ENCODE measurements around the gene SST. TPM values are rescaled to one million over a fixed set of nuclear protein-coding genes. Genes with fewer than 3 reads are reported as not detected.

Gene SST
- 1 to 10 TPM in 3 of 4 donors, not detected in 1; 1.1 to 3.0 (median 1.5) TPM for total RNA-seq
- polyA plus RNA-seq, result 10 to 100 TPM; 11.0 to 19.2 (median 18.0) TPM

- Histone ChIP-seq H3K27me3 (peaks cover 0 to 6% (median 0%) of the 10 kb centered on the region in 3 donors), H3K27ac (no peak within 1 kb of the TSS), H3K9me3 (no peaks in the 10 kb centered on the region), H3K36me3 (no peaks in the 10 kb centered on the region), H3K4me1 (peaks cover 0 to 22% (median 10%) of the 10 kb centered on the region in 4 donors), H3K4me3 (no peak within 1 kb of the TSS)
- intact Hi-C loops (cut with DNase I), result loop anchor here (10.0 kb wide), 1 partner anchor 555 kb away; no protein-coding TSS in a partner anchor
- no peak for DNase-seq
- no peak for TF ChIP-seq POLR2A (IDR thresholded peaks at IDR 0.05)
- TF ChIP-seq CTCF (IDR thresholded peaks at IDR 0.05), result no peak
- WGBS, 2 donors, result 14 to 30% methylated on average over 46 of the region's 46 CpGs
Measured at GRCh38 chr3:187669675-187670504, at the start of gene SST. TSS of gene SST (minus strand) at chr3:187670394. CDS start at chr3:187670291, 103 bp downstream.

- peaks cover 0 to 30% (median 21%) of the 10 kb centered on the region in 4 donors for H3K4me1 ChIP-seq
- H3K9me3 ChIP-seq, result no peaks in the 10 kb centered on the region
- DNase-seq, result no peak
- intact Hi-C loops (cut with DNase I), result no loop called here
- TF ChIP-seq POLR2A (IDR thresholded peaks at IDR 0.05) (no peak), POLR2AphosphoS5 (IDR thresholded peaks at IDR 0.05) (peak in 3 of 4 donors; percentile 33 to 56 (median 50)), CTCF (IDR thresholded peaks at IDR 0.05) (no peak), EP300 (IDR thresholded peaks at IDR 0.05) (peak in 1 of 4 donors; percentile 48)
- no peak overlapping the region for H3K4me3 ChIP-seq
- H3K27me3 ChIP-seq, result no peaks in the 10 kb centered on the region
- 65 to 70% methylated on average over 6 of the region's 6 CpGs for WGBS, 2 donors
- H3K36me3 ChIP-seq, result peaks cover 26 to 42% (median 28%) of the 10 kb centered on the region in 4 donors
- H3K27ac ChIP-seq, result peak overlapping the region in 3 of 4 donors; percentile 58 to 76 (median 72)
Measured at GRCh38 chr3:187719628-187720336, 49.6 kb upstream of the SST start.

- Histone ChIP-seq H3K27me3 (no peaks in the 10 kb centered on the region), H3K36me3 (peaks cover 17 to 32% (median 19%) of the 10 kb centered on the region in 4 donors), H3K9me3 (no peaks in the 10 kb centered on the region), H3K4me1 (peaks cover 0 to 30% (median 21%) of the 10 kb centered on the region in 4 donors), H3K27ac (peak overlapping the region in 2 of 4 donors; percentile 72 to 76), H3K4me3 (no peak overlapping the region)
- intact Hi-C loops (cut with DNase I), result no loop called here
- TF ChIP-seq POLR2A (IDR thresholded peaks at IDR 0.05) (no peak), POLR2AphosphoS5 (IDR thresholded peaks at IDR 0.05) (no peak), CTCF (IDR thresholded peaks at IDR 0.05) (no peak), EP300 (IDR thresholded peaks at IDR 0.05) (no peak)
- no peak for DNase-seq
- WGBS, 2 donors, result 92 to 93% methylated on average over 5 of the region's 5 CpGs
Measured at GRCh38 chr3:187718802-187719201, 48.6 kb upstream of the SST start.

GRCh38 chr3:187717572-187717971 lies 47.4 kb upstream of the SST start:
- H3K9me3 ChIP-seq, result no peaks in the 10 kb centered on the region
- WGBS, 2 donors, result 24 to 61% methylated on average over 1 of the region's 1 CpG
- no peak overlapping the region for H3K4me3 ChIP-seq
- TF ChIP-seq POLR2AphosphoS5 (IDR thresholded peaks at IDR 0.05) (no peak), POLR2A (IDR thresholded peaks at IDR 0.05) (no peak), EP300 (IDR thresholded peaks at IDR 0.05) (no peak), CTCF (IDR thresholded peaks at IDR 0.05) (no peak)
- intact Hi-C loops (cut with DNase I), result no loop called here
- no peaks in the 10 kb centered on the region for H3K27me3 ChIP-seq
- H3K4me1 ChIP-seq, result peaks cover 0 to 30% (median 21%) of the 10 kb centered on the region in 4 donors
- H3K27ac ChIP-seq, result no peak overlapping the region
- no peak for DNase-seq
- H3K36me3 ChIP-seq, result peaks cover 7 to 20% (median 8%) of the 10 kb centered on the region in 4 donors

Data from sigmoid colon (tissue), 7 donors.